ENCODE results near the gene CARMIL1.

The CARMIL1 gene

DNA sequence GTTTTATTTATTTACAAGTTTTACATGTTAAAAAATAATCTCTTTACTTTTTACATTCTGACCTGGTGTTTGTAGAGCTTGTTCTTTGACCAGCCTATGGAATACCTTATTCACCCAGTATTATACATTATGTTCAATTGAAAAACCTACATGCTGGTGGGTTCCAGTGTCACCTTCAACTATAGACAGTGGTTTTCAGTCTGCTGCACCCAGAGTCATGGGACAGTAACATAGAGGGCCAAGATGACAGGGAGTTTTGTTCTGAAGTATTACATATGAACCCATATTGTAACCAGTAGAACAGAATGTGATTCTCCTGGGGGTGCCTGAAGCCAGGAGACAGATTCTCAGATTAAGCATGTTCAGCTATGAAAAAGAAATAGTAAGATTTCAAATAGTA, 233.4 kb downstream of the CARMIL1 start:
- DNase-seq (ENCODE audit: low spot score), result no peak

DNA sequence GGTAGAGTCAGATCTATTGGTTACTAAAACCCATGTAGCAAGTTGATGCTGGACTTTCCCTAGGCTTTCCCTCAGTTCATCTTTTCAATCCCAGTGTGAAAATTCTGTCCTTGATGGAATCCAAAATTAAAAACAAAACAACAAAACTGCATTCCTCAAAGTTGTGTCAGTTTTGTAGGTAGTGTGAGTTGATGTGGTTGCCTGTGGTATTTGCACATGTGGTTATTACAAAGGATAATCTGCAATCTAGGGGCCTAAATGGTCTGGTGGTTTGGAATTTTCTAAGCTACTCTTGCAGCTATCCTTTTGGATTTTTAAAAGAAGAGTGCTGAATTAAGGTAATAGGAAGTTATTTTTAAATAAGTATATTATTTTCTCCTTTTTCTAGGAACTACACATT, 240.7 kb downstream of the CARMIL1 start:
- DNase-seq (ENCODE audit: low spot score), result no peak

DNA sequence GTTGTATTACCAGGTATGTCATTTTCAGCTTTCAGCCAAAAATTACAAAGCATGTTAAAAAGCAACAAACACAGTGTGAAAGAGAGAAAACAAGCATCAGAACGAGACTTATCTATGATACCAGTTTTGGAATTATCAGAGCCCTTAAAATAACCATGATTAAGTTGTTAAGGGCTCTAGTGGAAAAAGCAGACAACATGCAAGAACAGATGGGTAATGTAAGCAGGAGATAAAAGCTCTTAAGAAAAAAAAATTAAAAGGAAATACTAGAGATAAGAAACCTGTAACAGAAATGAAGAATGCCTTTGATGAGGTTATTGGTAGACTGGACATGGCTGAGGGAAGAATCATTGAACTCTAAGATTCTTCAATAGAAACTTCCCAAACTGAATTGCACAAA, 245.4 kb downstream of the CARMIL1 start:
- no peak for DNase-seq (ENCODE audit: low spot score)

DNA sequence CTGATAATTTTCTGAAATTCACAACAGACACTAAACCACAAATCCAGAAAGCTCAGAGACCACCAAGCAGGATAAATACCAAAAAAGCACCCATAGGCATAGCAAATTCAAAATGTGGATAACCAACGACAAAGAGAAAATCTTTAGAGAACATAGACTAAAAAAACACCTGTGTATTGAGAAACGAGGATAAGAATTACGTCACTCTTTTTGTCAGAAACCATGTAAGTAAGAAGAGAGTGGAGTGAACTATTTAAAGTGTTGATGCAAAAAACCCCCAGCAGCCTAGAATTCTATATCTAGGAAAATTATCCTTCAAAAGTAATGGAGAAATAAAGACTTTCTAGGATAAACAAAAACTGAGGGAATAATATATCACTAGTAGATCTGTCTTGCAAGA, 245.9 kb downstream of the CARMIL1 start:
- no peak for DNase-seq (ENCODE audit: low spot score)

DNA sequence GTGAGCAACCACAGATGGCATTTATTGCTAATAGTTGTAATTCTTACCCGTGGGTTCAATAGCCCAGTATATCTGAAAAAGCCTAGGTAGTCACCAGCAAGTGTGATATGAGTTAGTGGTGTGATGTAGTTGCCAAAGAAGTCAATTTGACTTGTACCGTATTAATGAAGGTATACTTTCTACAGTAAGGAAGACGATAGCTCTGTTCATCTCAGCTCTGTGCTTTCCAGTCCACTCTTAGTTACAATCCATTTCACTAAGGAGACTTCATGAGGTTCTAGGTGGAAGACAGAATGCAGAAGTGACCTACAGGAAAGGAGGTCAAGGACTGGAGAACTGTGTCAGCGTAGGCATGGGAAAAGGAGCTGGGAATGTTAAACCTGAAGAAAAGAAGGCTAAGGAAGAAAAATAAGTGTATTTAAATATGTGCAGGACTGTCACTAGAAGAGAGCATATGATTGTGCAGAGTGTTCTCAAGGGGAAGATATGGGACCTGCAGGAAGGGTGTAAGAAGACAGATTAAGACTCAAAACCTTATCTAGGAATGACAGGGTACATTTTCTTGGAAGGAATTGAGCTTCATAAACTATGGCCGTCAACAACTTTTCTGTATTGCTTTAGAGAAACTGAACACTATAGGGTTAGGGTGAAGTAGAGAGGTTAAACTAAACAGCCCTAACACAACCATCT, 255.9 kb downstream of the CARMIL1 start:
- DNase-seq (ENCODE audit: low spot score), result no peak

DNA sequence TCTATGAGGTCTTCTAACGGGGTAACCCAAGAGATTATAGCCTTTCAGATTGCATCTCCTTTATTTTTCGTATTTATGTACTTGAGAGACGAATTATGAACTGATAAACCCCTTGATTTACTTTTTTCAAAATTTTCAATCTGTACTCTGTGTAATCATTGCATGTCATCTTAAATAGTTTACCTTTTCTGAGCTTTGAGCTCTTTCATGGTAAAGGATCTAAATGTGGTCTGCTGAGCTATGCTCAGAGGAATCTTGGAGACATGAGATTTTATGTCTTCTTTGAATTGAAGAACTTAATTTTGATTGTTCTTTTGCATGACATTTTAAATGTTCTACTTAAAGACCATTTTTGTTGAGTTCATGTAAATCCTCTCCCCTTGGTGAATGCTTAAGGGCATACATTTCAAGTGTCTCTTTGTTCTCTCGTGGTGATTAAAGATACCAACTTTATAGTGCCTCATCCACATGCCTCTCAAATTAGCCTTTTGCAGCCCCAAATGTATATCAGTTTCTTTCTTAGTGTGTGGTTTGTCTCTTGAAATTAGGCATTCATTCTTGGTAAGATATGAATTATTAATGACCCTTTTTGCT, 256.6 kb downstream of the CARMIL1 start:
- no peak for DNase-seq (ENCODE audit: low spot score)

DNA sequence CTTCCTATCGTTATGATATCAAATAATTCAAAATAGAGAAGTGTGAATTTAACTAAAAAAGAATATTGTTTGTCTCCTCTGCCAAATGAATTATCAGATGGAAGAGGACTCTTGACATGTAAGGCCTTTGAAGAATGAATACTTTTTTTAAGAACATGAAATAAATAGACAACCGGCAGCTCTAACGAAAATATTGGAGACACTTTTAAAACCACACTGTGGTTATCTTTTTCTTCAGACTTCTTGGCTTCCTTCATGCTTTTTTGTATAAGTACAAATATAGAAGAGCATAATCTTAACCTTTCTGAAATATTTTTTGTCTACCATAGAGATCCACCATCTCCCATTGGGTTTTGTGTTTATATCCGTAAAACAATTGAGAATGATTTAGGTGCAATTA, 257.6 kb downstream of the CARMIL1 start:
- no peak for DNase-seq (ENCODE audit: low spot score)

DNA sequence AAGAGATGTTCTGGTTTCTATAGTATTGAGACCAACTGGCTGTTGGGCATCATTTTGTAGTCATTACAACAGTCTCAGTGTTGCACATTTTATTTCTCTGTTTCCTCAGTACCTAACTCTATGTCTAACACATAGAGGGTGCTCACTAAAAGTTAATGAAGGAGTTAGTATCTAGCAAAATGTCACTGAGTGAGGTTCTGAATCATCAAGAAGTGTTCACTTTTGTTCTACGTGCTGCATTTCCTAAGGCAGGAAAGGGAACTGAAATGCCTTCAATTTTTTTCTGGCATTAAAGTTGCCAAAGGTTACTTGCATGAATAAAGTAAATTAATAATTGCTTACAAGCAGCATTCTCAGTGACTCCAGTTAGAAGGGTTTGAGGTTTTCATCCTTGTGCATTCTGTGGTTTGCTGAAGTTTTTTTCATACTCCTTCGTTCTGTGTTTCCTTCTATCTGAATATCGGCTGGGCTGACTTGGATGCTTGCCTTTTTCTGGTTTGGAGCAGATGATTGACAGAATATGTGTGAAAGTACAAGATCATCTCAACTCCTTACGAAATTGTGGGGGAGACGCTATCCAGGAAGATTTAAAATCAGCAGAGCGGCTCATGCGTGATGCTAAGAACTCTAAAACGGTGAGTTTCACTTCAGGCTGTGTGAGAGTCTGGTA, 258.3 kb downstream of the CARMIL1 start:
- no peak for DNase-seq (ENCODE audit: low spot score)

DNA sequence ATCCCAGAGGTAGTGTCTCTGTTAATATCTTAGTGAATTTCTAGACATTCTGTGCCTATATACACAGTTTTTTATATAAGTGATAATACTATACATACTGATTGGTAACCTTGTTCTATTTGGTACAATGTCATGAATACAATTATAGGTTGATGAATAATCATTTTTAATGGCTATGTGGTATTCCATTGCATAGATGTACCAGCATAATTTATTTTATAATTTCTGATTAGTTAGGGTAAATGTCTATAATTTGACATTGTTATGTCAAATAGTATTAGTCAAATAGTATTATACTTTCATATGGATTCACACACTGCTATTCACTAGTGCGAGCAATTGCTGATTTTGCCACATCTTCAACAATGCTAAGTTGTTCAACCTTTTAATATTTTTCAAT, 262.1 kb downstream of the CARMIL1 start:
- DNase-seq (ENCODE audit: low spot score), result no peak

DNA sequence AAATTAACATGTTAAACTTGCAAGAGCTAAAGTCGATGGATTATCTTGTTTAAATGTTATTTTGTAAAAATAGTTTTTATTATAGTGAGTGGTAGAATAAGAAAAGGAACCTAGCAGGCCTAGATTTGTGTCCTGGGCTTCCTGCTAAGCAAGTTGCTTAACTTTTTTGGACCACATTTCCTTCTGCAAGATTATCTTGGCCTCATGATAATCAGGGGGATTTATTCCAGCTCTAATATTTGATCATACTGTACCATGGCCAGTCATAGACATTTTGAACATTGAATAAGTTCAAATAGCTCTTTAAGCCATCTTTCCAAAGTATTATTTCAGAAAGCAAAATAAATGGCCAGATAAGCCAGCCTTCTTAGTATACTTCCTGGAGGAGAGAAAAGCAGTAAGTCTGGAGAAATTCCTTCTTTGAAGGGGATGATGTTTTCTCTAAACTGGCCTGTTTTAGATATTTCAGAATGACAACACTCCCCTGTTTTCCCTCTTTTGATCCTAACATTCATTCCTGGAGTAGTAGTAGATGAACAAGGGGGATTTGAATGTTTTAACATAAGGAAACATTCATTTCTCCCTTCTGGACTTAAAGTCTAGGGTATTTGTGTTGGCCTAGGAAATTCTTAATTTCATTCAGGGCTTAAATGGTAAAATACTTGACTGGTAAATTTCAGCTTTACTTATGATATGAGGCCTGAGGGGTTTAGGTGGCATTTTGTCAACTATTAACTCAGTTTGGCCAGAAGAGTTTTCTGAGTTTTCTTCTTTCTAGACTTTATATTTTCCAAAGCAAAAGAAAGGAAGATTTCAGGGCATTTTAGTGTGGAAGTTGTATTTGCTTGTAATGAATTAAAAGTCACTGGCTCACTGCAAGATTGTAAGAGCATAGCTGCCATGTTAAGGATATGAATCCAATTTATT, 264.1 kb downstream of the CARMIL1 start:
- DNase-seq (ENCODE audit: low spot score), result no peak

DNA sequence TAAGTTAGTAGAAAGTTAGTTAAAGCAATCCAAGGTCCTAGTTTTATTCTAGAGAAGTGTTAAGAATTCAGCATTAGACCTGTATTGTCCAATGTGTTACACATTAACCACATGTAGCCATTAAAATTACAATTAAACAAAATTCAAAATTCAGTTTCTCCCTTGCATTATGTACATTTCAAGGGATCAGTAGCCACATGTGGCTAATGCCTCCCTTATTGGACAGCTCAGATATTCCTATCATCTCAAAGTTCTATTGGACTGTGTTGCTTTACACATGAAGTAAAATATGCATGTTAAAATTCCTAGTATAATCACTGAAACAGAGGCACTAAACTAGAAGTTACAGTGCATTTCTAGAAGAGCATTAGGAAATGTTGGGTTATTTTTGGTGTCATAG, 265.7 kb downstream of the CARMIL1 start:
- no peak for DNase-seq (ENCODE audit: low spot score)

DNA sequence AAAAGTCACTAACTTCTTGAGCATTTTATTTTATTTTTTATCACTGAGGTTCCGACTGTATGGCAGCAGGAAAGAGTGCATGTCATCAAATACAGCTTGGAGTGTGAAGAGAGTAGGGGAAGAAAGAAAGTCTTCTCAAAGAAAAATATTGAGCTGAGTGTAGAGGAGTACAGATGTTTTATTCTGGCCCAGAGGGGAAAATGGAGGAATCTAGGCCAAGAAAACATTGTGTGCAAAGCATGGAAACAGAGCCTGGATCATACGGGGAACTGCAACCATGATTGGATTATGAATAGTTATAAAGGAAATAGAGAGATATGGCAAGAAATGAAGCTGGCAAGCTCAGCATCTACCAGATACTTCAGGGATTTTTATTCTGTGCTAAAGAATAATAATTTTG, 268.6 kb downstream of the CARMIL1 start:
- DNase-seq (ENCODE audit: low spot score), result no peak

DNA sequence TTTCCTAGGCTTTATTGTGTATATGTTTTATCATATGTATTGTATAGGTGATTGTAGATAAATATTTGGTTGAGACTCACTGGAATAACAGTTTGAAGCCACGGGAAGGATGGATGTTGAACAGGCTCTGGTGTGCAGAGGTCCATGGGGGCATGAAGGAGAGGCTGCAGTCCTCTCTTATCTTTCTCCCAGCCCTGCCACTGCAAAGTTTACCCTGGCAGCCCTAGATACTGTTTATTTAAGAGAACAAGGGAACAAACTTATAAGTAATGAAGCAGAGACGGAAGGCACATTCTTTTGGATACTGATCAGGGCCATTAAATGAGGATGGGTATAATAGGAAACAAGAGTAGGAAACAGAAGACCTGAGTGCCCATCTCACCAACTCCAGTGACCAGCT, 269.3 kb downstream of the CARMIL1 start:
- no peak for DNase-seq (ENCODE audit: low spot score)

DNA sequence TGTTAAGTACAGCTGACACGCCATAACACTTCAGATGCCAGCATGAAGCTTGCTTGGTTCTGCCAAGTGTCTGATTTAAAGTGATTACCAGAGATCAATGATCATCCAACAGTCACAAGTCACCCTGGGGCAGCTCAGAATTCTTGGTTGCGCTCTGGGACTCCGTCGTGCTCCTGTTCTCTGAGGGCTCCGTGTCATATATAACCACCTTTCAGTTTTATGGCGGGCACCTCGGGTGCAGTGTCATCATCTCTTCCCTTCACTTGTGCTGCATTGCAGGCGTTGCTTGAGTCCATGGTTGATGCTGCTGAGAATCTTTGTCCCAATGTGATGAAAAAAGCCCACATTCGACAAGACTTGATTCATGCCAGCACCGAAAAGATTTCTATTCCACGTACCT, 271.5 kb downstream of the CARMIL1 start:
- no peak for DNase-seq (ENCODE audit: low spot score)

DNA sequence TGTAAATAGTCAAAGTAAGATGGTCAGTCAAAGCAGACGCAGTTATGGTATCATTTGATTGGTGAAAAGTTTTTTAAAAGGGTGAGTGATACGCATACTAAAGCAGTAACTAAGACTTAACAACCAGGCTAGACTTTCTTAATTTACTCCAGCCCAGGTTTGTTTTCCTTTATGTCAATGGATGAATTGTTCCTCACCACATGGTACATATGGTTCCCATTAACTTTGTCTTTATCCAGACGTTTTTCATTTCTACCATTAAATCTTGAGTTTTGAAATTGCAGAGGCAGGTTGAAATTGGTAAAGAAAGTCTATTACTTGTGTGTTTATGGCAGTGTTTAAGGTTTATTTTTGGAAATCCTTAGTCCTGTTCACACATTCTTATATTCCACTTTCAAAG, 274.3 kb downstream of the CARMIL1 start:
- no peak for DNase-seq (ENCODE audit: low spot score)

DNA sequence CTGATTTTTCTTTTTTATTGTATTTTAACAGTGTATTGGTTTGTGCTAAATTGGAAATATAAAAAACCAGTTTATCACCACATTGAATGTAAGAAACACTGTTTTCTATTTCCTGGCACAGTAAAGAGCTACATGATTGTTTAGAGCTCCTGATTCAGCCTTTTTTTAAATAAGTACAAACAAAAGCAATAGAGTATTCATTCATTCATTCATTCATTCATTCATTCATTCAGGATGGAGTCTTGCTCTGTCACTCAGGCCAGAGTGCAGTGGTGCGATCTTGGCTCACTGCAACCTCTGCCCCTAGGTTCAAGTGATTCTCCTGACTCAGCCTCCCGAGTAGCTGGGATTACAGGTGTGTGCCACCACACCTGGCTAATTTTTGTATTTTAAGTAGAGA, 276.0 kb downstream of the CARMIL1 start:
- DNase-seq (ENCODE audit: low spot score), result no peak

DNA sequence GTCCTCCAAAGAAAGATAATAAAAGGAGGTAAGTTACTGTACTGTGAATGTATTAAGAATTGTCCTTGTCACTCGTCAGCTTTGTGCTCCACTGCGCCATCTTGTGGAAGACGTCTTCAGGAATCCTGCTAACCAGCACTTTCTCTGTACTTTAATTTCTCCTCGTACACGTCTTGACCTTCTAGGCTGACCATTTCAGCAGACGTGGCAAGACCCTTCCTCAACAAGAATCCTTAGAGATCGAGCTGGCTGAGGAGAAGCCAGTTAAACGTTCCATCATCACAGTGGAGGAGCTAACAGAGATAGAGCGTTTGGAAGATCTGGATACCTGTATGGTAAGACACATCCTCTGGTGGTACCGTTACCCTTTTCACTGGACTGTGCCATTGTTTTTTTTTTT, 277.3 kb downstream of the CARMIL1 start:
- DNase-seq (ENCODE audit: low spot score), result peak; percentile 75

DNA sequence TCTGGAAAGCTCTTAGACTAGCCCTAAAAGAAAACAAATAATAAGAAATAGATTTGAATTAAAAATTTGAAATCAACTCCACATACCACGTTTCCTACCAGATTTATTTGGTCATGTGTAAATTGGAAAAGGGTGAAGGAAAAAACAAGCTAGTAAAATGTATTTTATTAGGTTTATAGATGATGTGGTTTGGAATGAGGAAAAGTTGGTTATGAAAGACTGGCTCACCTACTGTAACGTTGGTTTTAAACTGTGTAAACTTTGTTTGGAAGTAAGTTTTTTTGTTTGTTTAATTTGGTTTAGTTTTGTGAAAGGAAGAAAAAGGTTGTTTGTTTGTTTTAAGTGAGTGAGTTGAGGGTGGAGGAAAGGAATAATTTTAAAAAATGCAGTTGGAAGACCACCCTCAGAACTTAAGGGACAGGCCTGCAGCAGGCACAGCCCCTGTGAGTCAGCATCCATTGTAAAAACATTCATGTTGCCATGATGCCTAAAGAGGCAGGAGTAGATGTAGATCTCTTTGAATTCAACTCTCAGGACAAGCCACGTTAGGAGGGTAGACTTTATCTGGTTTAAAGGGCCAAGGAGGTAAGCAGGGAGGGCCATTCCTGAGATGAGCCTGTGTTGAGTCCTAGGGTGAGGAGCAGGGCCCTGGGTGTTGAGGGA, 279.1 kb downstream of the CARMIL1 start:
- no peak for DNase-seq (ENCODE audit: low spot score)

DNA sequence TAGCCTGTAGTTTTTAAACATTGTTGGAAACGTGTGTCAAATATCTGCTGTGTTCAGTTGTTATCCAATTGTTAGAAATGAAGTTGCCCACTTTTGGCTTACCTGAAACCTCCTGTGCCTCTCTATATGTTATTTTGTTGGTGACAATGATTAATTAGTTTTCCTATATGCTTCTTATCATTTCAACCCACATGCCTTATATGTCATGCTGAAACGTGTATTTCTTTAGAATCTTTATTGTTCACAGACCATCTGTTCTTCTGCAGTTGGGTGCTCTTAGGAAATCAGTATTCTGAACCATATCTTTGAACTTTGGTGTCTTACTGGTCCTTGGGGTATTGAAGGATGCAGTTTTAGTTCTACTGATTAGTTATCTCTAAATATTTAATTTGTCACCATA, 281.7 kb downstream of the CARMIL1 start:
- DNase-seq (ENCODE audit: low spot score), result no peak

DNA sequence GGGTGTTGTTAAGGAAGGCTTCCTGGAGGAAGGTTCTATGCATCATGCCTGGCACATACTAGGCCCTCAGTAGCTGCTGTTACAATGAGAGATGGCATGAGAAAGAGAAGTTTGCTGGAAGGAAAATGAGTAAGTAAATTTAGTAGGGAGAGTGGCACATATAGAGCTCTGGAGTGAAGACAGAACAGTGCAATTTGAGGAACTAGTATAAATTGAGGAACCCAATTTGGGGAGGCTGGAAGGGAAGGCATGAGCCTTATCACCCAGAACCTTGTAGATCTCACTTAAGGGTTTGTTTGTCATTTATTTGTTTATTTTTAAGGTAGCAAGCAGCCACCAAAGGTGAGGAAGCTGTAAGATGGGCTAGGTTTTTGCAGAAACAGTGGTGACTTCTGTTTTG, 285.8 kb downstream of the CARMIL1 start:
- DNase-seq (ENCODE audit: low spot score), result no peak

DNA sequence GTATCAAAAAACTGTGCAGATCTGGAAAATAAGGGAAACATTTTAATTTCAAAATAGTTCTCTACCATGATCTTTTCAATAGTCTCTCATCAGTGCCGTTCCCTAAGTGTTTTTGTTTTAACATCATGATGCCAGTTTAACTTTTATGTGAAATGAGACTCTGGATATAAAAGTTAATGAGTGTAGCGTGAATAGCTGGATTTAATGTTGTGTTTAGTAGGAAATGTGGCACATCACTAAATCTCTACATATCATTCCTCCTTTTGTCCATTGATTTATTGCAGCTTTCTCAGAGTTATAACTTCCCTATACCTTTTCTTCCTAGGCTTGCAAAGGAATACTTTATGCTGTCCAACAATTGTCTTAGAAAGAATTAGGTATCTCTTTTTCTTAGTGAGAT, 291.4 kb downstream of the CARMIL1 start:
- no peak for DNase-seq (ENCODE audit: low spot score)

DNA sequence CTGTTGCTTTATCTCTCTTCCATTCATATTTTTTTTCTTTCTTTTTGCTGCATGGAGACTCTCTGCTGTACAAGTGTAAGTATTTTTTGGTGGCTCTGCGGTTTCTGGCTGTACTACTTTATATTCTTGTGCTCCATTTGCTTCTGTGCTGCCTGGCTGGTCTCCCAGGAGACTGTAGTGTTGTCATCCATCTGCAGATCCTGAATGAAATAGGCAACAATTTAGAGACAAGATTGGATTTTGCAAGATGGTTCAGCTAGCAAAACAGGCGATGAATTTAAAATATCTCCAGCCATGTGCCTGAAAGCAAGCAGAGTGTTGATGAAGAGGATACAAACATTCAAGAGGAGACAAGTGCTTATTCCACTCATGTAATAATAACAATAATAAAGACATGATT, 297.7 kb downstream of the CARMIL1 start:
- no peak for DNase-seq (ENCODE audit: low spot score)

Measured in left forelimb (tissue), 1 donor.